HEK293T (cell line): ENCODE results near the gene HOXD3.

Experiments
- ARNT ChIP-seq: fragments of 450-650 bp; IDR thresholded peaks from 2 replicates; pipeline ENCODE4 v1.6.1; 2017; ENCODE audit warnings: mild to moderate bottlenecking
- BHLHE40 ChIP-seq: fragments of 450-650 bp; IDR thresholded peaks from 2 replicates; pipeline ENCODE4 v1.6.1; 2016; ENCODE audit warnings: mild to moderate bottlenecking, moderate library complexity, borderline replicate concordance
- FOXK2 ChIP-seq: fragments of 450-650 bp; IDR thresholded peaks from 2 replicates; pipeline ENCODE4 v1.6.1; 2016; ENCODE audit warnings: mild to moderate bottlenecking
- FOXM1 ChIP-seq: fragments of 450-650 bp; IDR thresholded peaks from 2 replicates; pipeline ENCODE4 v1.6.1; 2017; ENCODE audit warnings: mild to moderate bottlenecking, borderline replicate concordance
- HDGF ChIP-seq: fragments of 450-650 bp; IDR thresholded peaks from 2 replicates; pipeline ENCODE4 v1.6.1; 2017; ENCODE audit warnings: antibody characterized with exemption, borderline replicate concordance
- L3MBTL2 ChIP-seq: fragments of 450-650 bp; conservative IDR thresholded peaks from 2 replicates; pipeline ENCODE4 v1.6.1; 2016; ENCODE audit warnings: mild to moderate bottlenecking
- LEF1 ChIP-seq: fragments of 450-650 bp; IDR thresholded peaks from 2 replicates; pipeline ENCODE4 v1.6.1; 2017; ENCODE audit warnings: mild to moderate bottlenecking, borderline replicate concordance
- NFRKB ChIP-seq: fragments of 450-650 bp; IDR thresholded peaks from 2 replicates; pipeline ENCODE4 v1.6.1; 2016; ENCODE audit warnings: mild to moderate bottlenecking, moderate library complexity
- SP1 ChIP-seq: fragments of 450-650 bp; IDR thresholded peaks from 2 replicates; pipeline ENCODE4 v1.6.1; 2017
- SUZ12 ChIP-seq: fragments of 450-650 bp; IDR thresholded peaks from 2 replicates; pipeline ENCODE4 v1.6.1; 2016; ENCODE audit warnings: mild to moderate bottlenecking
- TARDBP ChIP-seq: fragments of 450-650 bp; IDR thresholded peaks from 2 replicates; pipeline ENCODE4 v1.6.1; 2016
- TF ChIP-seq, protein P1 (sequence below): fragments of 450-650 bp; IDR thresholded peaks from 2 replicates; pipeline ENCODE4 v1.6.1; 2016

DNA sequence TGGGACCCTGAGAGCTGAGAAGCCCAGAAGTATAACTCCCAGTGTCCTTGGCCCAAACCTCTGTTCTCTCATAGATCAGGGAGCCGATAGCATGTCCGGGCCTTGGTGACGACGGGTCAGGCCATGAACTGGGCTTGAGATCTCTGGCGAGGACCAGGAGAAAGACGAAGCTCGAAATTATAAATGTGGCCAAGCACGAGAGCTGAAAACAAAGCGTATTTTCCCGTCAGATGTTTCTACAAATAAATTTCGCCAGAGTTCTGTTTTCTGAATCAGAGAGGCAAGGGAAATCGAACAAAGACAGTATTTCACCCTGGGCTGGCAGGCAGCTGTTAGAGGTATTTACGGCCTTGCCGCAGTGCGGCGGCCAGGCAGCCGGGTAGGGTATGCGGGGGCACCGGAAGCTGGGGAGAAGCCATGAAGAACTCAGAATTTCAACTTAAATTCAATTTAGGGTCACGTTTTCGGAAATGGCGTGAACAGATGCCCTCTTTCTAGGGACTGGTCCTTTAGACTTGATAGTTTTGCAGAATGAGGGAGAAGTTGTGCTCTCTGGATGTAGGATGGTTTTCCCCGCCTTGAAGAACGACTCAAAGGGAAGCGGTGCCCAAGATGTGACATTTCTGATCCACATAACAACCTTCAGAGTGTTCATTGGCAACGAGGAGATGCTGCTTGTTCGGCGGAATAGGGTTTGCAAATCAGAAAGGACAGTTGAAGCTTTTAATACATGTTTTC lies 18.0 kb upstream of the HOXD3 start:
- TF ChIP-seq LEF1 (no peak), SUZ12 (no peak), TARDBP (no peak), L3MBTL2 (no peak), NFRKB (no peak), ARNT (no peak), HDGF (no peak), FOXM1 (no peak), SP1 (no peak), BHLHE40 (no peak), FOXK2 (no peak)
- TF ChIP-seq, protein P1, sequence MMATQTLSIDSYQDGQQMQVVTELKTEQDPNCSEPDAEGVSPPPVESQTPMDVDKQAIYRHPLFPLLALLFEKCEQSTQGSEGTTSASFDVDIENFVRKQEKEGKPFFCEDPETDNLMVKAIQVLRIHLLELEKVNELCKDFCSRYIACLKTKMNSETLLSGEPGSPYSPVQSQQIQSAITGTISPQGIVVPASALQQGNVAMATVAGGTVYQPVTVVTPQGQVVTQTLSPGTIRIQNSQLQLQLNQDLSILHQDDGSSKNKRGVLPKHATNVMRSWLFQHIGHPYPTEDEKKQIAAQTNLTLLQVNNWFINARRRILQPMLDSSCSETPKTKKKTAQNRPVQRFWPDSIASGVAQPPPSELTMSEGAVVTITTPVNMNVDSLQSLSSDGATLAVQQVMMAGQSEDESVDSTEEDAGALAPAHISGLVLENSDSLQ: no peak
